Fibroblast of pulmonary artery (primary cell): Measurements from ENCODE around the gene MTA2.
A peak's percentile ranks its signal among the peaks of the same experiment; 100 is the strongest.

ENCODE experiments used
- DNase-seq: peaks from one replicate; pipeline ENCODE4 v3.0.0-alpha.2; 2010; ENCODE audit warnings: low read depth
- H3K4me3 ChIP-seq: replicated peaks from 2 replicates; pipeline ENCODE4 v1.5.1; 2011; ENCODE audit warnings: low read depth, mild to moderate bottlenecking, control low read depth, low read length, moderate library complexity
- TF ChIP-seq, protein P1 (sequence below): IDR thresholded peaks from 2 replicates; pipeline ENCODE4 v1.5.1; 2011; ENCODE audit warnings: mild to moderate bottlenecking, control low read depth, low read length, inconsistent platforms; ENCODE audit errors: missing control alignments

The MTA2 gene

DNA sequence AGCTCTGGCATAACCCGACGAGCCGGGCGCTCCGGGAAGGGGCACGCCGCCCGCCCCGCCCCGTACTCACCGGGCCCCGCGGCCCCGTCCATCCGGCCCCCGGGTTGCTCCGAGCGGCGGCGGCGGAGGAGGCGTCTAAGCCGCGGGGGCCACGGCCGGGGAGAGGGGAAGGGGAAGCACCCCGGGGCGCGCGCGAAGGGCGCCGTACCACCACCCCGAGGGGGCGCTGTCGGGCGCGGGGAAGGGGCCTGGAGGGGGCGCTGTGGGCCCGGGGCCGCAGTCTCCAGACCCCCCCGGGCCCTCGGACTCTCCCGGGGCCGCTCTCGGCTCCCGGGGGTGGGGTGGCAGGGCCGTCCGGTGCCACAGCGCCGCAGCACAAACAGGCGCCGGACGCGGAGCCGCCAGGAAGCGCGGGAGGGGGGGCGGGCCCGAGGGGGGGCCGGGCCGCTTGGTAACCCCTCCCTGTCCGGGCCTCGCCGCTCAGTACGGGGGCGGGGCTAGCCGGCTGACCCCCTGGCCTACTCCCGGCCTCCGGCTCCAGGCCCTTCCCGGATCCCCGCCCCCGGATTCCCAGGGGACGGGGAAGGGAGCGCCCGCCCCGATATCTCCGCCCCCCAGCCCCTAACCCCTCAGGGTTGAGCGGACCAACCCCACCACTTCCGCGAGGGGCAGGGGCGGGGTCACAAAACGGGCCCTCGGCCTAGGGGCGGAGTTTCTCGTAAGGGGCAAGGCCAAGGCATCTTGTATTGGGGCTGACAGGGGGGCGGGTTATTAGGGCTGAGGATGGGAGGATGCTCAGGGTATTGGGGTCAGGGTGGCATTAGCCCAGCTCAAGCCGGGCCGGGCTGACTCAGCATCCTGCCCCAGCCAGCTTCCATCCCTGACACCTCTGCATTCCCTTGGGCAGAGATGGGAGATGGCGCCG, 11.0 kb upstream of the MTA2 start, which contains the start of the genes EML3 and ROM1:
Gene EML3, minus strand, starts transcription at position 410 of the 925 bp plus-strand sequence. Its CDS starts 318 bp downstream, at position 92.
Gene ROM1, plus strand, starts transcription at position 892 of the 925 bp plus-strand sequence. Its CDS starts 25 bp downstream, at position 917.
- DNase-seq = peak; percentile 88
- TF ChIP-seq, protein P1, sequence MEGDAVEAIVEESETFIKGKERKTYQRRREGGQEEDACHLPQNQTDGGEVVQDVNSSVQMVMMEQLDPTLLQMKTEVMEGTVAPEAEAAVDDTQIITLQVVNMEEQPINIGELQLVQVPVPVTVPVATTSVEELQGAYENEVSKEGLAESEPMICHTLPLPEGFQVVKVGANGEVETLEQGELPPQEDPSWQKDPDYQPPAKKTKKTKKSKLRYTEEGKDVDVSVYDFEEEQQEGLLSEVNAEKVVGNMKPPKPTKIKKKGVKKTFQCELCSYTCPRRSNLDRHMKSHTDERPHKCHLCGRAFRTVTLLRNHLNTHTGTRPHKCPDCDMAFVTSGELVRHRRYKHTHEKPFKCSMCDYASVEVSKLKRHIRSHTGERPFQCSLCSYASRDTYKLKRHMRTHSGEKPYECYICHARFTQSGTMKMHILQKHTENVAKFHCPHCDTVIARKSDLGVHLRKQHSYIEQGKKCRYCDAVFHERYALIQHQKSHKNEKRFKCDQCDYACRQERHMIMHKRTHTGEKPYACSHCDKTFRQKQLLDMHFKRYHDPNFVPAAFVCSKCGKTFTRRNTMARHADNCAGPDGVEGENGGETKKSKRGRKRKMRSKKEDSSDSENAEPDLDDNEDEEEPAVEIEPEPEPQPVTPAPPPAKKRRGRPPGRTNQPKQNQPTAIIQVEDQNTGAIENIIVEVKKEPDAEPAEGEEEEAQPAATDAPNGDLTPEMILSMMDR = peak; percentile 39
- H3K4me3 ChIP-seq = peak within 1 kb of the TSS; percentile 88

DNA sequence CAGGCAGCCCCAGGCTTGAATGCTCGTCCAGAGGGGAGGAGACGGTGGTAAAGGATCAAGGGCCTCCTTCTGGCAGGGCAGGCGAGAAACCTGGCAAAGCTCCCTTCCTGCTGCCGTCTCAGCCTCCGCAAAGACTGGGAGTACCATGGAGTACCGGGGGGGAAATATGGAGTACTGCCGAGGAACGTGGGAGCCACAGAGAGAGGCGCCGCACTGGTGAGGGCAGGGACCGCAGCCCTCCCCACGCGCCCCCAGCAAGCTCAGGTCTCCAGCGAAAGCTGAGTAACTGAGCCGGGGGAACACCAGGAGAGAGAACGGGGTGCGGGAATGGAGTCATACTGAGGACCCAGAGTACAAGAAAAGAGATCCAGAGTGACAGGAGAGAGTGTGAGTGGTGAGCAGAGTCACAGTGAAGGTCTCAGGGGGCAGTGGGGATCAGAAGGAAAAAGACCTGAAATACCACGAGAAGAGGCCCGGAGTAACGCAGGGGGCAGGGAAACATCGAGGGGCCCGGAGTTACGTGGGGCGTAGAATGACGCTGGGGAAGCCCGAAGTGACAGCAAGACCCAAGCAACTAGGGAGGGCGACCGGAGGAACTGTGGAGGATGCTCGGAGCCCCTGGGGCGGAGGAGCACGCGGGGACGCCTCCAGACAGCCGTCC, 10.2 kb upstream of the MTA2 start:
- peak; percentile 83 for DNase-seq
- peak overlapping the region; percentile 88 for H3K4me3 ChIP-seq
- TF ChIP-seq, protein P1 = peak; percentile 2

DNA sequence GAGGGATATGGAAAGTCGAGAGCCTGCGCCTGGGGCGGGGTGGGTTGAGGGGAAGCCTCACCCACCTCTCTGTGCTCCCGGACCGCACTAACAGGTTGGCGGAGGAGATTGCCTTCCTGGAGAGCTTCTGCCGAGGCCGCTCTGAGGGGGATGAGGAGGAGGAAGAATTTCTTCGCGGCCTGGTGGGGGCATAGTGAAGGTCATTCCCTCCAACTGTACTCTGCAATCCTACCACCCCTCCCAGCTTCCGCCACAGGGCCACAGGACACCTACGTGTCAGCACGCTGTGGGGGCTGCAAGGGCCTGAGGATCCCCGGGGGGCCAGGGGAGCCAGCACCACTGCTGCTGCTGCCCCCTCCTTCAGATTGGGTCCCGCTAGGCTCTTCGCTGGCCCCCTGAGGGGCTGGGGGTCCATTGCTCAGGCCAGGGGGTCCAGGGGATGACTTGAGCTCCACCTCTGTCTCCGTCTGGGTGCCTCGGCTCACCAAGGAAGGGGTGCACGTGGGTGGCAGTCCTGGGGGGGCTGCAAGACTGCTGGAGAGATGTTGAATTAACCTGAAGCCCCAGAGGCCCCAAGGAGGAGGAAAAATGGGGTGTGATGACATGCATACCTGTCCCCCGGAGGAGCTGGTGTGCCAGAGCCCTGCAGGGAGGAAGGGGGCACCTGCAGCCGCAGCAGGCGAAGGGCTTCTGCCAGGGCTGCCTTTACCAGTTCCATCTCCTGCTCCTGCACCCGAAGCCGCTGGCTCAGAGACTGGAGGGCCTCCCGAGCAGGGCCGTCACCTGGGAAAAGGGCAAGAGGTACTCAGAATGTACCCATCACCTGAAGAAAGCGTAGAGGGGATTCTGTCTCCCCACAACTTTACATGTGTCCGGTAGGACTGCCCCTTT, 9.4 kb upstream of the MTA2 start:
- TF ChIP-seq, protein P1 = no peak
- no peak for DNase-seq

DNA sequence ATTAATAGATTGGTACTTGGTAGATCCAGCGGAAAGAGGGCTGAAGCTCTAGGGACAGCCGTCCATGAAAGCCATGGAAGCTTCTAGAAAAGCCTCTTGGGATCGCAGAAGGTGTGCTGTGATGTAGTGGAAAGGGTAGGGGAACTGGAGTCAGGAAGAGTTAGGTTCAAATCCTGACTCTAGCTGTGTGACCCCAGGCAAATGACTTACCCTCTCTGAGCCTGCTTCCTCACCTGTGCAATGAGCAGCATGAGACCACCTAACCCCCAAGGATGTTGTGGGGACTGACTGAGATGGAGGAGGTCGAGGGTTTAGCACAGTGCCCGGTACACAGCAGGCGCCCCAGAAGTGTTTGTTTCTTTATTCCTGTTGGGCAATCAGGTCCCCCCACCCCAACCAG, 8.7 kb upstream of the MTA2 start:
- DNase-seq = no peak
- H3K4me3 ChIP-seq = no peak overlapping the region
- TF ChIP-seq, protein P1 = no peak

More for the DNA sequence above, 9.4 kb upstream of the MTA2 start:
- H3K4me3 ChIP-seq = peak overlapping the region; percentile 88

DNA sequence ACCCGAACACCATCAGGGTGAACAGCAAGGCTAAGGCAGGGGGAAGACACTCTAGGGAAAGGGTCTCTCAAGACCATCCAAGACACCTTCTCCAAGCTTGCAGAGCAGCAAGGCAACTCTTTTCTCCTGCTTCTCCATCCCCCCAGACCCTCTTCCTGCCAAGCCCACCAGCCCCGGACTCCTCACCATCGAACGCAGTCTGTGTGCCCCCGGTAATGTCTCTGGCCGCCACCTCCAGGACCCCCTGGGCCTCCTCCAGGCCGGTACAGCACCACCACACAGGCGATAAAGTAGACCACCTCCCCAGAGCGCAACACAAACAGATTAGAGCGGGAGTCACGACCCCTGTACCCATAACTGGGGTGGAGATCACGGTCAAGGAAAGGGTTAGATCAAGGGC, 7.1 kb upstream of the MTA2 start:
- TF ChIP-seq, protein P1 = no peak
- DNase-seq = no peak
- H3K4me3 ChIP-seq = no peak overlapping the region

DNA sequence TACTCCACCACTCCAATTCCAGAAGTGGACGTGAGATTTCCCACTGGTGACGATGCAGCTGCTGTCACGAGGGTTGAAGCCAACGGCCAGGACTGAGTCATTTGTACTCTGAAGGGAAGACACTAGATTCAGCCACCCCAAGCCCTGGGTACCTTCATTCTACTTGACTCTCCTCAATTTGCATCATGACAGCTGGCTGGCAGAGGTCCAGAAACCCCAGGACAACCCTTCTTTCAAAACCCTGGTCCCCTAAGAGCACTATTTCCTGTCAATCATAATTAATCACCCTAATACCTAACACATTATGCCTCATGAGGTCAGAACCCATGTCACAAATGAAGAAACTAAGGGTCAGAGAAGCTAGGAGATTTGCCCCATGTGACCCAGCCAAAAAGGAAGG, 6.0 kb upstream of the MTA2 start:
- TF ChIP-seq, protein P1 = no peak
- no peak for DNase-seq
- H3K4me3 ChIP-seq = no peak overlapping the region
